Upper lobe of left lung (tissue), 6 donors: ENCODE data around the gene SERPINF2. TPM values are rescaled to one million over a fixed set of nuclear protein-coding genes. Genes with fewer than 3 reads are reported as not detected.

Source experiments
- ATAC-seq, 2 donors: fragments of 200-7000 bp; cut with Tn5 transposase; one replicate each; pipeline ENCODE4 v1.9.1; 2022; ENCODE audit warnings: mild to moderate bottlenecking in 2 of 2, moderate library complexity in 2 of 2; ENCODE audit not compliant: low FRiP score in 2 of 2
- DNase-seq, 2 donors: peaks; one replicate each; pipeline ENCODE4 v3.0.0-alpha.2; 2019 to 2020
- H3K27ac ChIP-seq, 4 donors: fragments of 200-600 bp; sonication (generic); one replicate each; pipeline ENCODE4 v1.5.1; 2016 to 2019
- H3K27me3 ChIP-seq, 4 donors: fragments of 200-600 bp; sonication (generic); one replicate each; pipeline ENCODE4 v1.5.1; 2017 to 2019
- H3K36me3 ChIP-seq, 4 donors: fragments of 200-600 bp; sonication (generic); one replicate each; pipeline ENCODE4 v1.5.1; 2016 to 2019
- H3K4me1 ChIP-seq, 4 donors: fragments of 200-600 bp; sonication (generic); one replicate each; pipeline ENCODE4 v1.5.1; 2018 to 2019
- H3K4me3 ChIP-seq, 4 donors: fragments of 200-600 bp; sonication (generic); one replicate each; pipeline ENCODE4 v1.5.1; 2017 to 2019; ENCODE audit warnings: mild to moderate bottlenecking in 2 of 4, moderate library complexity in 1 of 4
- H3K9me3 ChIP-seq, 4 donors: fragments of 200-600 bp; sonication (generic); one replicate each; pipeline ENCODE4 v1.5.1; 2018 to 2019
- EP300 ChIP-seq, 4 donors: sonication (generic); formaldehyde crosslinking; IDR thresholded peaks; one replicate each; pipeline ENCODE4 v1.5.1; 2017; ENCODE audit warnings: antibody characterized with exemption in 4 of 4, control low read depth in 2 of 4
- POLR2A ChIP-seq, 4 donors: fragments of 450-650 bp; IDR thresholded peaks; one replicate each; pipeline ENCODE4 v1.5.1; 2016 to 2017; ENCODE audit warnings: antibody characterized with exemption in 4 of 4, mild to moderate bottlenecking in 2 of 4
- POLR2AphosphoS5 ChIP-seq, 2 donors: sonication (generic); formaldehyde crosslinking; IDR thresholded peaks; one replicate each; pipeline ENCODE4 v1.5.1; 2017; ENCODE audit warnings: antibody characterized with exemption in 2 of 2
- WGBS, 2 donors: methylation state at CpG; one replicate each; pipeline ENCODE4 v1.1.5; 2017 to 2018; 5-methylcytosine and 5-hydroxymethylcytosine counted together
- total RNA-seq, 6 donors: library from RNA; depleted of rRNA in 4 of 6; stranded (reverse); fragments of >200 nt in 4 of 6; gene quantifications; one replicate each; pipeline versions ENCODE4 v1.1.0 to v1.2.1, GENCODE V29; 2016 to 2021
- TF ChIP-seq, protein P1 (sequence below), 6 experiments: fragments of 450-650 bp in 4 of 6; fragments of 200-600 bp in 2 of 6; sonication (generic) in 2 of 6; IDR thresholded peaks; one replicate each; pipeline ENCODE4 v1.5.1; 2016 to 2019; ENCODE audit warnings: antibody characterized with exemption in 6 of 6
- donor health status: DM: no; HTN: no; CAD: no; lungs with moderate emphysema.
- donor health status: DM: no; HTN: yes; CAD: no; lungs with severe emphysema.

The SERPINF2 gene
- total RNA-seq, 6 donors from 2014 or later, result 4.6 to 48.2 (median 24.6) TPM

DNA sequence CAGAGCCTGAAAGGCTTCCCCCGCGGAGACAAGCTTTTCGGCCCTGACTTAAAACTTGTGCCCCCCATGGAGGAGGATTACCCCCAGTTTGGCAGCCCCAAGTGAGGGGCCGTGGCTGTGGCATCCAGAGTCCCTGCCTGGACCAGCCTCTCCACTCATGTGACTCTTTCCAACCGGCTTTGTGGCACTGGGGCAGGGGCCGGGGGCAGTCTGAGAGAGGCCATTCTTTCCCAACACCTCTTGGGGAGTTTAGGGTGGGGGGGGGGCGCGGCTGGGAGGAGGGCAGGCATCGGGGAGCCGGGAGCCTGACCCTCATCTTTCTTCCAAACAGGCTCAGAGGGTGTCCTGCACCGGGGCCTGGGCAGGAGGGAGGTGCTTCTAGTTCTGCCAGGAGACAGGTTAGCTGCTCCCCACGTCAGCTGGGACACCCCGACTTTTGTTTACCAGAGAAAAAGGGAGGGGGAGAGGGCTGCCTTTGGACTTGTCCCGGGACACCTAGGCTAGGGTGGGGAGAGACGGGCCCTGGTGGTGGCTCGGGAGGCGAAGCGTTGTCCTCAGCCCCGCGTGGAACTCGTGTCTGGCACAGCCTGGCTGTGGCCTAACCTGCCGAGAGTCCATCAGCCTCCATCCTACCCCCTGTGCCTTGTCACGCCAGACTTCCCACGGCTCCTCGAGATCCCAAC is 11.9 kb downstream of the SERPINF2 start:
- H3K27ac ChIP-seq, result peak overlapping the region in 2 of 4 donors; percentile 73 to 97
- peaks cover 6 to 45% (median 25%) of the 10 kb centered on the region in 4 donors for H3K4me1 ChIP-seq
- ATAC-seq (no peak), DNase-seq (peak in 1 of 2 donors; percentile 69)
- WGBS, 2 donors, result 66 to 69% methylated on average over 18 to 22 of the region's 25 CpGs
- peak overlapping the region in 2 of 4 donors; percentile 39 to 48 for H3K4me3 ChIP-seq
- no peaks in the 10 kb centered on the region for H3K9me3 ChIP-seq
- TF ChIP-seq POLR2A (IDR thresholded peaks at IDR 0.05) (peak in 1 of 4 donors; percentile 26), POLR2AphosphoS5 (IDR thresholded peaks at IDR 0.05) (no peak)
- H3K36me3 ChIP-seq, result no peaks in the 10 kb centered on the region
- no peaks in the 10 kb centered on the region for H3K27me3 ChIP-seq

DNA sequence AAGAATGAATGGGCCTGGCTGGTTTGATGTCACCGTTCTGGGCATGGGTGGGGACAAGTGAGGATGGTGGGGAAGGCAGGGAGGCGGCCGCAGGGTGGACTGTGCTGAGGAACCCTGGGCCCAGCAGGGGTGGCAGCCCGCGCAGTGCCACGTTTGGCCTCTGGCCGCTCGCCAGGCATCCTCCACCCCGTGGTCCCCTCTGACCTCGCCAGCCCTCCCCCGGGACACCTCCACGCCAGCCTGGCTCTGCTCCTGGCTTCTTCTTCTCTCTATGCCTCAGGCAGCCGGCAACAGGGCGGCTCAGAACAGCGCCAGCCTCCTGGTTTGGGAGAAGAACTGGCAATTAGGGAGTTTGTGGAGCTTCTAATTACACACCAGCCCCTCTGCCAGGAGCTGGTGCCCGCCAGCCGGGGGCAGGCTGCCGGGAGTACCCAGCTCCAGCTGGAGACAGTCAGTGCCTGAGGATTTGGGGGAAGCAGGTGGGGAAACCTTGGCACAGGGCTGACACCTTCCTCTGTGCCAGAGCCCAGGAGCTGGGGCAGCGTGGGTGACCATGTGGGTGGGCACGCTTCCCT is 12.7 kb downstream of the SERPINF2 start:
- H3K9me3 ChIP-seq, result no peaks in the 10 kb centered on the region
- peak in 1 of 2 donors; percentile 84 for DNase-seq
- ATAC-seq, result no peak
- H3K4me1 ChIP-seq, result peaks cover 6 to 44% (median 25%) of the 10 kb centered on the region in 4 donors
- TF ChIP-seq POLR2AphosphoS5 (IDR thresholded peaks at IDR 0.05) (no peak), POLR2A (IDR thresholded peaks at IDR 0.05) (no peak), EP300 (IDR thresholded peaks at IDR 0.05) (no peak)
- TF ChIP-seq, protein P1, sequence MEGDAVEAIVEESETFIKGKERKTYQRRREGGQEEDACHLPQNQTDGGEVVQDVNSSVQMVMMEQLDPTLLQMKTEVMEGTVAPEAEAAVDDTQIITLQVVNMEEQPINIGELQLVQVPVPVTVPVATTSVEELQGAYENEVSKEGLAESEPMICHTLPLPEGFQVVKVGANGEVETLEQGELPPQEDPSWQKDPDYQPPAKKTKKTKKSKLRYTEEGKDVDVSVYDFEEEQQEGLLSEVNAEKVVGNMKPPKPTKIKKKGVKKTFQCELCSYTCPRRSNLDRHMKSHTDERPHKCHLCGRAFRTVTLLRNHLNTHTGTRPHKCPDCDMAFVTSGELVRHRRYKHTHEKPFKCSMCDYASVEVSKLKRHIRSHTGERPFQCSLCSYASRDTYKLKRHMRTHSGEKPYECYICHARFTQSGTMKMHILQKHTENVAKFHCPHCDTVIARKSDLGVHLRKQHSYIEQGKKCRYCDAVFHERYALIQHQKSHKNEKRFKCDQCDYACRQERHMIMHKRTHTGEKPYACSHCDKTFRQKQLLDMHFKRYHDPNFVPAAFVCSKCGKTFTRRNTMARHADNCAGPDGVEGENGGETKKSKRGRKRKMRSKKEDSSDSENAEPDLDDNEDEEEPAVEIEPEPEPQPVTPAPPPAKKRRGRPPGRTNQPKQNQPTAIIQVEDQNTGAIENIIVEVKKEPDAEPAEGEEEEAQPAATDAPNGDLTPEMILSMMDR (IDR thresholded peaks at IDR 0.05), result no peak
- 76 to 82% methylated on average over 12 to 17 of the region's 20 CpGs for WGBS, 2 donors
- H3K36me3 ChIP-seq, result no peaks in the 10 kb centered on the region
- H3K4me3 ChIP-seq, result no peak overlapping the region
- no peaks in the 10 kb centered on the region for H3K27me3 ChIP-seq
- peak overlapping the region in 1 of 4 donors; percentile 97 for H3K27ac ChIP-seq

DNA sequence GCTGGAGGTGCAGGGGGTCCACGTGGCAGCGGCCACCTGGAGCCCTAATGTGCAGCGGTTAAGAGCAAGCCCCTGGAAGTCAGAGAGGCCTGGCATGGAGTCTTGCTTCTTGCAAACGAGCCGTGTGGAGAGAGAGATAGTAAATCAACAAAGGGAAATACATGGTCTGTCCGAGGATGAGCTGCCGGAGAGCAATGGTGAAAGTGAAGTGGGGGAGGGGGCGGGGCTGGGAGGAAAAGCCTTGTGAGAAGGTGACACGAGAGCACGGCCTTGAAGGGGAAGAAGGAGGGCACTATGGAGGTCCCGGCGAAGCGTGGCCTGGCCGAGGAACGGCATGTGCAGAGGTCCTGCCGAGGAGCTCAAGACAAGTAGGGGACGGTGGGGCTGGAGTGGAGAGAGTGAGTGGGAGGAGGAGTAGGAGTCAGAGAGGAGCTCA is 13.2 kb downstream of the SERPINF2 start:
- Histone ChIP-seq H3K27ac (peak overlapping the region in 1 of 4 donors; percentile 97), H3K4me1 (peaks cover 6 to 39% (median 22%) of the 10 kb centered on the region in 4 donors), H3K9me3 (no peaks in the 10 kb centered on the region), H3K4me3 (no peak overlapping the region), H3K36me3 (no peaks in the 10 kb centered on the region), H3K27me3 (no peaks in the 10 kb centered on the region)
- TF ChIP-seq POLR2AphosphoS5 (IDR thresholded peaks at IDR 0.05) (no peak), EP300 (IDR thresholded peaks at IDR 0.05) (no peak), POLR2A (IDR thresholded peaks at IDR 0.05) (no peak)
- TF ChIP-seq, protein P1 (IDR thresholded peaks at IDR 0.05), result no peak
- DNase-seq (peak in 1 of 2 donors; percentile 65), ATAC-seq (no peak)
- 72% methylated on average over 17 of the region's 17 CpGs for whole genome bisulfite sequencing, 2 donors

DNA sequence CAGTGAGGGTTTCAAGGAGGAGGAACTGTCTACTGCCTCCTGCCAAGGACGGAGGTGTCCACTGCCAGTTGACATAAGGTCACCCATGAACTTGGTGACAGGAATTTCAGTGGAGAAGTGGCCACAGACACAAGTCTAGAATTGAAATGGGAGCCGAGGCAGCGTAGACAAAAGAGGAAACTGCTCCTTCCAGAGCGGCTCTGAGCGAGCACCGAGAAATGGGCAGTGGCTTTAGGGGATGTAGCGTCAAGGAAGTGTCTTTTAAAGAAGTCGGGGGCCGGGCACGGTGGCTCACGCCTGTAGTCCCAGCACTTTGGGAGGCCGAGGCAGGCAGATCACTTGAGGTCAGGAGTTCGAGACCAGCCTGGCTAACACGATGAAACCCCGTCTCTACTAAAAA is 16.1 kb downstream of the SERPINF2 start:
- Histone ChIP-seq H3K9me3 (no peaks in the 10 kb centered on the region), H3K4me1 (peaks cover 5 to 28% (median 17%) of the 10 kb centered on the region in 4 donors), H3K36me3 (no peaks in the 10 kb centered on the region), H3K27me3 (no peaks in the 10 kb centered on the region), H3K4me3 (no peak overlapping the region), H3K27ac (peak overlapping the region in 3 of 4 donors; percentile 7 to 68 (median 52))
- WGBS, 2 donors, result 74 to 82% methylated on average over 15 of the region's 15 CpGs
- TF ChIP-seq, protein P1 (IDR thresholded peaks at IDR 0.05), result no peak
- TF ChIP-seq EP300 (IDR thresholded peaks at IDR 0.05) (no peak), POLR2AphosphoS5 (IDR thresholded peaks at IDR 0.05) (no peak), POLR2A (IDR thresholded peaks at IDR 0.05) (peak in 1 of 4 donors; percentile 8)
- DNase-seq, result no peak
- no peak for ATAC-seq

DNA sequence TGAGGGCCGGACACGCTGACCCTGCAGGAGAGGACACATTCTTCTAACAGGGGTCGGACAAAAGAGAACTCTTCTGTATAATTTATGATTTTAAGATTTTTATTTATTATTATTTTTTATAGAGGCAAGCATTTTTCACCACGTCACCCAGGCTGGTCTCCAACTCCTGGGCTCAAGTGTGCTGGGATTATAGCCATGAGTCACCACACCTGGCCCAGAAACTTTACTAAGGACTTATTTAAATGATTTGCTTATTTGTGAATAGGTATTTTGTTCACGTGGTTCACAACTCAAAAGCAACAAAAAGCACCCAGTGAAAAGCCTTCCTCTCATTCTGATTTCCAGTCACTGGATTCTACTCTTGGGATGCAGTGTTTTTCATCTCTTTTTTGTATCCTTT is 16.9 kb downstream of the SERPINF2 start:
- peak in 1 of 4 donors; percentile 8 for TF ChIP-seq POLR2A (IDR thresholded peaks at IDR 0.05)
- TF ChIP-seq, protein P1 (IDR thresholded peaks at IDR 0.05), result no peak
- peak in 1 of 2 donors; percentile 71 for DNase-seq
- Histone ChIP-seq H3K4me3 (no peak overlapping the region), H3K27me3 (no peaks in the 10 kb centered on the region), H3K4me1 (peaks cover 12 to 29% (median 24%) of the 10 kb centered on the region in 4 donors), H3K27ac (peak overlapping the region in 3 of 4 donors; percentile 7 to 68 (median 52)), H3K36me3 (no peaks in the 10 kb centered on the region), H3K9me3 (no peaks in the 10 kb centered on the region)
- ATAC-seq, result no peak
- WGBS, 2 donors, result 69 to 84% methylated on average over 5 of the region's 5 CpGs
